HPDE6-E6E7 (cell line): ENCODE results near the gene ZNF550.

Source experiments
- DNase-seq: peaks from one replicate; pipeline ENCODE4 v3.0.0; 2011; ENCODE audit warnings: missing footprints; ENCODE audit errors: extremely low spot score

Gene ZNF550

DNA sequence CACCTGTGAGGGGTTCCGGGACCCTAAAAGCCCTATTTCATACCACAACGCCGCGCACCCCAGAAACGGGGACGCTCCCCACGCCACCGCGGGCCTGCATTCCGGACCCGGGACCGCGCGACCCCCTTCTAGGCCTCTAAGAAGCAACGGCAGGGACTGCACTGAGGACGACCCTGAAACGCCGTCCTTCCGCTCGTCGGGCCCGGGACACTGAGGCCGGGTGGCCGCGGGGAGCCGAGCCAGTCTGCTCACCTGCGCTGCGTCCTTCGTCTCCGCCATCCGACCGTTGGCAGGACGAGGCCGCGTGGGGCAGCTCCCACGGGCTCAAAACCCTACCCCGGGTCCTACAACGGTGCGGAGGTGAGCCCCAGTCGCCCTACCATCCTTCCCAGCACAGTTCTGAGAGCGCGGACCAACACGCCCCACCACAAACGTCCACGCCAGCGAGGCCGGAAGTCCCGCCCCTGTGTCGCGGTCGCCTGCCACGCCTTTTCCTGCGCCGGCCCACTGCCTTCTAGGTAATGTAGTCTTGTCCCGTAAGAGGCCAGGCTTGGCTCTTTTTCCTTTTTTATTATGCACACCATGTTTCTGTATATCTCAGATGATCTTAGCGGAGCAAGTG, at the start of gene ZNF550:
Gene ZNF550 (minus strand): TSS at position 460 of the 622 bp plus-strand sequence. CDS start 181 bp downstream, at position 279.
- DNase-seq, result peak; percentile 93

DNA sequence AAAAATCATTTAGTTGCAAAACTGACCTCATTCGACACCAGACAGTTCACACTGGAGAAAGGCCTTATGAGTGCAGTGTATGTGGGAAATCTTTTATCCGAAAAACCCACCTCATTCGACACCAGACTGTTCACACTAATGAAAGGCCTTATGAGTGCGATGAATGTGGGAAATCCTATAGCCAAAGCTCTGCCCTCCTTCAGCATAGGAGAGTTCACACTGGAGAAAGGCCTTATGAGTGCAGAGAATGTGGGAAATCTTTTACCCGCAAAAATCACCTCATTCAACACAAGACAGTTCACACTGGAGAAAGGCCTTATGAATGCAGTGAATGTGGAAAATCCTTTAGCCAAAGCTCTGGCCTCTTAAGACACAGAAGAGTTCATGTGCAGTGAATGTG, 47.3 kb upstream of the ZNF550 start:
- DNase-seq, result no peak

DNA sequence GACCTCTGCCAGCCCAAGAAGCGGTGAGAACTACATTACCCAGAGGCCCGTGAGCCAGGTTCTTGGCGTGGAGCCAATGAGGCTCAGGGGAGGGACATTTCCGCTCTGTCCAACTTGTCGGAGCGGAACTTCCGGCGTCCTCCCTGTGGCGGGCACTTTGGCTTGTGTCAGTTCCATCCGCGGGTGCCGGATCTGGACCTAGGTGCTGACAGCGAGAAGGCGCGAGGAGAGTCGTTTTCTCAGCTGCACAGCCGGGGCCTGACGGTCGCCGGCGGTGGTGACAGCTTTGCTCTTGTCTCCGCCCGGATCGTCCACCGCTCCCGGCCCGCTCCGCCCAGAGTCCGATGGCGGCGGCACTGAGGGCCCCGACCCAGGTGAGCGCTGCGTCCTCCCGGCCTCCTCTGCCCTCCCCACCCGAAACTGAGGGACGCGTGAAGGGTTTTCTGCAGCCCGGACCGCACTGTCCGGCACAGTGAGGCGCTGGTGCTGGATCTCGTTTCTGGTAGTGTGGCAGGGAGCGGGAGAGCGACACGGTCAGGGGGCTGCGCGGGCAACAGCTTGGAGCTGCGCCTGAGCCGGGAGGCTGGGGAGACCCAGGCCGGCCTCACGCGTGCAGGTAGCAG, 40.2 kb upstream of the ZNF550 start, which contains the start of gene ZNF530:
Gene ZNF530 (plus strand): TSS at position 125 of the 623 bp plus-strand sequence. CDS start 4,461 bp downstream, outside the sequence.
- peak; percentile 91 for DNase-seq

DNA sequence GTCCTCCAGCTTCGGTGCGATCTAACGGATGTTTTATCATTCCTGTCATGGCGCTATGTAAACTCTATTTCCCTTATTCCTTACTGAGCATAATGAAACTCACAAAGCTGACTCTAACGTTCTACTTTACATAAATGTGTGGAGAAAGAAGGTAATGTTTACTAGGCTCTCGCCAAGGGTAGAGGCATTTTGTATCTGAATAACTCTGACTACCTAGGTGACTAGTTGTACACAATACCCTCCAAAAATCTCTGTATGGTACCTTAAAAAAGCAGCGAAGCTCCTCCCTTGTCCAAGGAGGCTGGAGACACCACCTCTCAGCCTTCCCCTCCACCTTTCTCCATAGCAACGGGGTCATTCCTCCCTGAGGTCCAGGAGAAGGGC, 39.7 kb upstream of the ZNF550 start:
- no peak for DNase-seq

DNA sequence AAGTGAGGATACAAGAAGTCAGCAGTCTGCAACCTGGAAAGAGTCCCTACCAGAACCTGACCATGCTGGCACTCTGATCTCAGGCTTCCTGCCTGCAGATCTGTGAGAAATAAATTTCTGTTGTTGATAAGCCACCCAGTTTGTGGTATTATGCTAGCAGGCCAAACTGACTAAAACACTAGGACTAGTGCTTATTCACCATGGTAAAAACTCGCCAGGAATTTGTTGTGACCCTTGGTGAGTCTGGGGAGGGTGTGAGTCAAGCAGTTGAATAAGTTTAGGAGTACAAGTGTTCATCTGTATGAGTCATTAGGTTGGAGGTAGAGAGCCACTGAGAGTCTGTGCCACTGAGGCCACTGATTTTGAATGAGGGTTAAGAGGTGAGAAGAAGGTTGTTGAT, 27.9 kb upstream of the ZNF550 start:
- DNase-seq, result no peak

DNA sequence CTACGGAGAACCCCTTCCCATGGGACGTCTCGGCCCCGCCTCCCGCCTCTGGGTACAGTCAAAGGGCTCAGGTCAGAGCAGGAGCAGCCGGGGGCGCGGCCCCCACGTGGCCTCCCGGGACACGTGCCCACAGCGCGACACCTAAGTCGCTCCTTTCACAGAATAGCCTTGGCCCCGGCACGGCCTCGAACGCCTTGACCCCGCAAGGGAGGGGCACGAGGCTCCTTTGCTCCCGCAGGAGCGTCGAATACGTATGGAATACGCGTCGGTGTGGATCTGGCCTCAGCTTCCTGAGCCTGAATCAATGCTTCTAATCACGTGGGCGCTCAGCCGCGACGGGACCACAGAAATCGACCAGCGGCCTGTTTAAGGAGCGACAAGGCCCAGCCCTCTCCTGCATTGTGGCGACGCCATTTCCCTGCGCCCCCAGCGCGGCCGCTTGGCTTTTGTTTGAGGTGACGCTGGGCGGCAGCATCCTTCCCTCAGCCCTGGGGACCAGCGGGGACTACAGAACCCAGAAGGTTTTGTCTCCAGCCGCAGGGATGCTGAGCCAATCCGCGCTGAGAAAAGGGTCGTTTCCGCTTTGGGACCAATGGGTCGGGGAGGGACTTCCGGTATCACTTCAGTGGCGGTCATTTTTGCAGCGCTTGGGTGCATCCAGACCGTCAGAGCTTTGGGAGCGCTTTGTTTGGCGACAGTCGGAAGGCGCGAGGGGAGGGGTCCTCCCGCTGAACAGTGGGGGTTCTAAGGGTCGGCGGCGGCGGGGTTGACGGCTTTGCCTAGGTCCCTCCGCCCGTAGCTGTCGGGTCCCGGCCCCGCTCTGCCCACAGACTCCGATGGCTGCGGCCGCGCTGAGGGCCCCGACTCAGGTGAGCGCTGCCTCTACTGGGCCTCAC, 24.1 kb upstream of the ZNF550 start, which contains the start of gene ZIK1:
Gene ZIK1 (plus strand): TSS at position 625 of the 896 bp plus-strand sequence. CDS start 212 bp downstream, at position 837.
- peak; percentile 97 for DNase-seq

DNA sequence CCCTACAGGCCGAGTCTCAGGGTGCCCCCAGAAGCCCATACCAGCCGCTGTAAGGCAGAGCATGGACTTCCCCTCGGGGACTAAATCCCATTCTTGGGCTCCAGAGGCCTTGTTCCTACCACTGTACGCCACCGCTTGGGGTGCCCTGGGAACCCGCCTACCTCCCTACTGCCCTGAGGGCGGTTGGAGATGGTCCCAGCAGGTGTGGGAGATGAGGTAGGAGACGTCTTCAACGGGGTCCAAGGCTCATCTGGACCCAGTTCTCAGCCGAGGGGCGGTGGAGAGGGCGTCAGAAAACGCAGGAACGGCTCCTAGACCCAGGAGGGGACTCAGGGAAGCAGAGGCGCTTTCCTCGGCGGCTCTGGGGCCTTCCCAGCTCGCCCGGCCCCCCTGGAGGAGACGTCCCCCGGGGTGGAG, 23.4 kb upstream of the ZNF550 start:
- no peak for DNase-seq

DNA sequence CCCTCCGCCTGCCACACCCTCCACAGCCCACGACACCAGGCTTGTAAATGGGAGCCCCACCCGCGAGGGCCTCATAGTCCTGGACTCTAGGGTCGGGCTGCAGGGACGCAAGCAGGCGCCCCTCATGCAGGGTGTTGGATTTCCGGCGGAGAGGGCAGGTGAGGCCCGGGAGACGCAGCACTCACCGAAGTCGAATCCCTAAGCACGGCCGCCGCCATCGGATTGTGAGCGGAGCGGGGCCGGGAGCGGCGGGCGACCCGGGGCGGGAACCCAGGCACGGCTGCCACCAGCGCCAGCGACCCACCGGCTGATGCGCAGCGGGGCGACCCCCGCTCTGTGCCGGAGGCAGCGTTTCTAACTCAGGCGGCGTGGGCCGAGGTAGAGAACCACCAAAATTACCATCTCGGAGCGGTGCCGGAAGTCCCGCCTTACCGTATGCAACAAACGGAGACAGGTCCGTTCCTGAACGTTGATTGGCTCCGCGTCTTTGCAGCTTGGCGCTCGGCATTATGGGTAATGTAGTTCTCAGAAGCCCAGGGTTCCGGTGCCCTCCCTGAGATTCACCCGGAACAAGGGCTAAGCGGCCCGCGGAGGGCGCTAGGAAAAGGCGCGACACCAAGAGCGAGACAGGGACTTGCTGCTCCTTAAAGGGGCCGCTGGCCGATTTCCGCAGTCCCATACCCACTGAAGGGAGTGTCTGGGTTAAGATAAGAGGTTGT, 19.0 kb upstream of the ZNF550 start, which contains the start of gene ZNF416:
Gene ZNF416 (minus strand): TSS at position 425 of the 719 bp plus-strand sequence. CDS start 207 bp downstream, at position 218.
- peak; percentile 99 for DNase-seq

DNA sequence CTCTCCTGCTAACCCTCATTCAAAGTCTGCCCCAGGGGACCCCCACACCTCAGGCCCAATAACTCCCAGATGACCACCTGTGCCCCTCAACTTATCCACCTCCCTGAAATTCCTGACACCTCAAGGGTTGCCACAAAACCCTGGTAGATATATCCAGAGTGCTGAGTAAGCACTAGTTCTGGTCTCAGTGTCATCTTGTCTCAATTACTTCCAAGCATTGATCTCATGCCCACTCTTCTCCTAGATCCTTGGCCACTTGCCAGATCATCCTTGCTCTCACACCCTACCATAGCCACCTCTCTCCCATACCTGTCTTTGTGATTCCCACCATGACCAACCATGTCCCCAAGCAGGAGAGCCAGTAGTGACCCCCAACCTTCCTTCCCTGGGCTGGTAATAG, 17.0 kb upstream of the ZNF550 start:
- no peak for DNase-seq

DNA sequence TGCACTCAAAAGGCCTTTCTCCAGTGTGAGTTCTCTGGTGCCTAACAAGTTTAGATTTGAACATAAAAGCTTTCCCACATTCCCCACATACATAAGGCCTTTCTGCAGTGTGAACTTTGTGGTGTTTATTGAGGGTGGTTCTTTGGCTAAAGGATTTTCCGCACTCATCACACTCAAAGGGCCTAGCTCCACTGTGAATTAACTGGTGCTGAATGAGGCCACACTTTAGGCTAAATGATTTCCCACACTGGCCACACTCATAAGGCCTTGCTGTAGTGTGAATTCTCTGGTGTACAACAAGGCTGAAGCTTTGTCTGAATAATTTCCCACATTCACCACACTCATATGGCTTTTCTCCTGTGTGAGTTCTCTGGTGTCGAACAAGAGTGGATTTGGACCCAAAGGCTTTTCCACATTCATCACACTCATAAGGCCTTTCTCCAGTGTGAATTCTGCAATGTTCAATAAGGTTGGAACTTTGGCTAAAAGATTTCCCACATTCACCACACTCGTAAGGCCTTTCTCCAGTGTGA, 12.8 kb upstream of the ZNF550 start:
- no peak for DNase-seq

DNA sequence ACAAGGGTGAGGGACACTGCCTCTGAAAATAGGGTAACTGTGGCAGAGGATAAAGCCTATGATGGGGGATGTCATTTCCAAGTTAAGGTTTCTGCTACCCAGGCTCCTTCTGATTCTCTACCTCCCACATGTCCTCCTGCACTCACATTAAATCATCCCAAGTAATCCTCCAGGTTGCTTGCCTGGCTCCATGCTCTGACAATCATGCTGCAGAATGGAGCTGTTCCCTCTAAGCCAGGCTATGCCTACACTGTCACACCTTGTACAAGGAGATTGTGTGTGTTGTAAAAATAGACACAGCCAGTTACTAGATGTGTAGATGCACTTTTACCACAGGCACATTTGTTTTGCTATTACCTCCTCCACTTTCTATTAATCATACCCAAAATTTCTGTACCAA, 11.0 kb upstream of the ZNF550 start:
- no peak for DNase-seq

DNA sequence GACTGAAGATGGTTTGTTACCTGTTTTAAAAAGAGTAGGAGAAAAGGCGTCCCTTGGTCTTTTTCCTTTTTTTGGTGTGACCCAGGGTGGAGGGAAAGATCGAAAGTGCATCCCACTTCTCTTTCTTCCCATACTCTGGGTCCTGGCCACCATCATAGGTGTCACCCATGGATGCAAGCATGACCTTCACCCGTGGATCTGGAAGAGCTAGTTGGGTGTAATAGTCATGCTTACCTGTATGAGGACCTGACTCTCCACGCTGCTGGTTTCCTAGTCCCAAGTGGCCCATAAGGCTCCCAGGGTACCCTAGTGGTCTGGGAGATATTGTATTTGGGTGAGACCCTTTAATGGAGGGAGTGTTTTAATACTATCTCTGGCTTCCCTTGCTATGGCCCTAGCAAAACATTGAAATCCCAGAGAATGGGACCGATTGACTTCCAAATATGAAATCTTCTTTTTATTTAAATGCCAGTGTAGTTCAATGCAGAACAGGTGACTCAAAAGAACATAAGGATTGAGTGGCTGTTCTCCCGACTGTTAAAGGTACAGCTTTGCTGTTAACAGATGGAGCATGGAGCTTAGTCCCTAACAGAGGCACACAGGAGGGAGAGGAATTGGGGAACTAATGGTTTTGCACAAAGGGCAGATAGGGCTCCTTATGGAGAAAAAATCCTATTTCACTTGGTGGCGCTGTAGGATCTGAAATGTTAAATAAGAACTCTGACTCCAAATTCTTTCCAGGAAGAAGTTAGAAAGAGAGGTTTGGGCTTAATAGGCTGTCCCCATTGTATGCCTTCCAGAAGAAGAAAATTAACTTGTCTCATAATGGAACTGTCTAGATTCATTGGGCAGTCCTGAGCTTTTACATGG, 7.0 kb upstream of the ZNF550 start:
- DNase-seq, result no peak

DNA sequence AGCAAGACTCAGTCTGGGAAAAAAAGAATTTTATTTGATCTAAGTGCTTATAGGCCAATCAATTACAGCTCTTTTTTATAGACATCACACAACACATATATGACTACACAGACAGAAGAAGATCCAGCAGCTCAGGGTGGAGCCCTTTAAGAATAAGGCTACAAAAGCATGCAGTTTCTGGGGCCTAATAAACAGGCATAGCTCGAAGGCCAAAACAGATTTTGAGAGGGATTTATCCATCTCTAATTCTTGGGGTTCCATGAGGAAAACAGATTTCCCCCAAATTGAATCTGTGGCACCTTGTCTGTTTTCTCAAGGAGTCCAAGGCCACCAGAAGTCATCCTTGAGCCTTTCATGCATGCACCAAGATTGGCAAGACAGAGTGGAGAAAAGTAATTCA, 3.9 kb upstream of the ZNF550 start:
- no peak for DNase-seq

DNA sequence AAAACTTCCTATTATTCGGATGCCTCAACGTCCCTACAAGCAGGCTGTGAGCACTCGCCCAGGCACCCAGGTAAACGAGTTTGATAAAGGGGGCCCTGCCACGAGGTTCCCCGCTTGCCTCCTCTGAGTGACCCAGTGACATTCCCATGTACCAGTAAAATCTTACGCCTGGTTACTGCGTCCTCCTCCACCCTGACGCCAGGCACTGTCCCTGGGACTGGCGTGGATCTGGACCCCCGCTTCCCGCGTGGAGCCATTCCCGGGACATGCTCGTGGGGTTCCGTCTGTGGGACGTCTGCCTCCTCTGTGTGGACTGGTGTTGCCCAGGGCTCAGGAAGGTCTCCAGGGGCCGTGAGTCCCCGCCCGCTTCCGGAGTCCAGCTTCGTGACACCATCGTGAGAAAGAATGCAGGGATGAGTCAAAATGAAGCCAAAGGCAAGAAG, 407 bp upstream of the ZNF550 start:
- DNase-seq, result peak; percentile 63

DNA sequence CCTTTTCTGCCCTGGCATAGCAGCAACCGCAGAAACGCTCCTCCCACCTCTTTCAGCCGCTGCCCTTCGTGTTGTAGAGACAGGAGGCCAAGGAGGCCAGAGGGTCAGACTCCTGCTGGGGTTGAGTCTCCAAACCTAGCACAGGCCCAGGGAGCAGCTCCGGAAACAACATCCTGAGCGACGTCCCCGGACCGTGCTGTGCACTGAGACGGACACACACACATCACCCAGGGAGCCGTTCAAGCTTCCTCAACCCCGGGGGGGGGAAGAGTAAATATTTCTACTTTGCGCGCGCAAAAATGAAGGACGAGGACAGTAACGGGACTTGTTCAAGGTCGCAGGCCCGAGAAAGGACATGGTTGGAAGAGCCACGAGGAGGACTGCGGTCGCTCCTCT, 657 bp downstream of the ZNF550 start:
- DNase-seq, result peak; percentile 58

DNA sequence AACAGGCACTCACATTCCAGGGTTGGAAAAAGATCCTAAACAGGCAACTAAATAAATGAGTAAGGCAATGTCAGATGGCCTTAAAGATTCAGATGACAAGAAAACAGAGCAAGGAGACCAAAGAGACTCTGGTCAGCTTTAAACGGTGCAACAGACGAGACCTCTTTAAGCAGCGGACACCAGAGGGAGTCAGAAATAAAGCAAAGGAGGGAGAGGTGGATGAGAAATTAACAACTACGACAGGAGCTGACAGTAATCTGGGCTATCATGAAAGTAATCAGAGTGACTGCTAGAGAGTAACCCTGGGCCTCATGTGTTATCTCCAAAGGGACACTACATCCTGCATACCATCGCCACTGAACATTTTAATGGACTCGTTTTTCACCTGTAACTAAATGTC, 1.1 kb downstream of the ZNF550 start:
- no peak for DNase-seq

DNA sequence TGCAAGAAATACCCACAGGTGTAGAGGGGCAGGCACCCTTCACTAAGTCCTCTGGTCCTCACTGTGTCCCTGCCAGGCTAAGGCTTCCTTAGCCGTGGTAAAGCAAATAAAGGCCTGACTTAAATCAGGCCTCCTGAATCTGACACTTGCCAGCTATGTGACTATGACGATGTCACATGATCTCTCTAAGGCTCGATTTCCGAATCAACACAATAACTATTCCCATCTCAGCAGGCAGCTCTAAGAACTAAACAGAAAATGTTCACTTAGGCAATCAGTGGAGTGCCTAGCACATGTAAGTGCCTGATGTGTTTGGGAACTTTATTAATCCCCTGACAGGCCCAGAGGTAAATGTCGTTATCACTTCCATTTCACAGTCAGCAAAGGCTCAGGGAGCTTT, 2.0 kb downstream of the ZNF550 start:
- DNase-seq, result no peak

DNA sequence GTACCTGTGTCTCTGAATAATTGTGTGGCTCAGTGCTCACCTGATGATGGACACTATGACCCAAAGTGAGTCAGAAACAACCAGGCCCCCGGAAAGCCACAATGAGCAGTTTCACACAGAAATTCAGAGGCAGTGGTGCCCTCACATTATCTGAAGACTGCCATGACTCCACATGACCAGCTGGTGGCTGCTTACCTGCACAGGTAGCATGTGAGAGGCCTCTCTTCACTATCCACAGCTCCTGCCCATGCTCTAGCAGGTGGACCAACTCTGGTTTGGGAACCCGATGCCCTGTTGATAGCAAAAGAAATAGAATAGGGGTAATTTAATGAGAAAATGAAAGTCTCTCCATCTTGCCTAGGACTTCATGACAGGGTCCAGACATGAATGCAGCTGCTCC, 7.2 kb downstream of the ZNF550 start:
- no peak for DNase-seq

DNA sequence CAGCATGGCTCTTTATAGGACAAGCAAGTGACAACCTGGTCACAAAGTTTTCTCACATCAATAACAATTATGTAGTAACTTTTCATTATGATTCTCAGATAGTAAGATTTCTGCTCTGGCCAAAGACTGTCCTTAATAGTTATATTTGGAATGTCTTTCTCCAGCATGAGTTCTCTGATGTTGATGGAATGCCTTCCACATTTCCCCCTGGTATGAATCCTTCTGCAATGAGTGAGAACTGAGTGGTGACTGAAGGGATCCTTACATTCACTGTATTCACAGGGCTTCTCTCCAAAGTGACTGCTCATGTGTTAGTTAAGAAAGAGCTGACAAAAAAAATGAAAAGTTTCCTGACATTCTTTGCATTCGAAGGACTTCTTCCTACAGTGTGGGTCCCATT, 13.2 kb downstream of the ZNF550 start:
- no peak for DNase-seq

DNA sequence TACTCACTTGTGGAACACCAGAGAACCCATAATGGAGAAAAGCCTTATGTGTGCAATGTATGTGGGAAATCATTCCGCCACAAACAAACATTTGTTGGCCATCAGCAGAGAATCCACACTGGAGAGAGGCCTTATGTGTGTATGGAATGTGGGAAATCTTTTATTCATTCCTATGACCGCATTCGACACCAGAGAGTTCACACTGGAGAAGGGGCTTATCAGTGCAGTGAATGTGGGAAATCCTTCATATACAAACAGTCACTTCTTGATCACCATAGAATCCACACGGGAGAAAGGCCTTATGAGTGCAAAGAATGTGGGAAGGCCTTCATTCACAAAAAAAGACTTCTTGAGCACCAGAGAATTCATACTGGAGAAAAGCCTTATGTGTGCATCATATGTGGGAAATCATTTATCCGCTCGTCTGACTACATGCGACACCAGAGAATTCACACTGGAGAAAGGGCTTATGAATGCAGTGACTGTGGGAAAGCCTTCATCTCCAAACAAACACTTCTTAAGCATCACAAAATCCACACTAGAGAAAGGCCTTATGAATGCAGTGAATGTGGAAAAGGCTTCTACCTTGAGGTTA, 21.6 kb downstream of the ZNF550 start:
- DNase-seq, result no peak
